Activated CD8-positive, alpha-beta memory T cell treated with anti-CD3 and anti-CD28 coated beads for 36 hours (primary cell): ENCODE results near the gene B4GALNT4. TPM values are rescaled to one million over a fixed set of nuclear protein-coding genes. Genes with fewer than 3 reads are reported as not detected.
"Not testable (repeated sequence)": the region's sequence is repeated elsewhere in the genome, so short reads cannot be mapped to it uniquely, and the experiment has no call there.

Experiments used
- CTCF ChIA-PET: fragments of 350-600 bp; sonication (Branson Sonifier 250); formaldehyde crosslinking; loops from one replicate; lab custom pipeline; 2021; ENCODE audit warnings: antibody characterized with exemption; lab: Charles Lee
- POLR2A ChIA-PET: fragments of 350-600 bp; sonication (Branson Sonifier 250); formaldehyde crosslinking; loops from one replicate; lab custom pipeline; 2021; ENCODE audit warnings: antibody characterized with exemption; lab: Charles Lee
- total RNA-seq, 2 experiments: library from RNA; stranded (reverse); gene quantifications; one replicate each; pipeline ENCODE4 v1.2.3, GENCODE V29; 2021

Gene B4GALNT4
- total RNA-seq, 2 experiments from 2014 or later: 0.38 to 0.42 TPM

- POLR2A ChIA-PET: no interaction called here
Observed at GRCh38 chr11:332651-333480, 36.4 kb upstream of the B4GALNT4 start.

DNA sequence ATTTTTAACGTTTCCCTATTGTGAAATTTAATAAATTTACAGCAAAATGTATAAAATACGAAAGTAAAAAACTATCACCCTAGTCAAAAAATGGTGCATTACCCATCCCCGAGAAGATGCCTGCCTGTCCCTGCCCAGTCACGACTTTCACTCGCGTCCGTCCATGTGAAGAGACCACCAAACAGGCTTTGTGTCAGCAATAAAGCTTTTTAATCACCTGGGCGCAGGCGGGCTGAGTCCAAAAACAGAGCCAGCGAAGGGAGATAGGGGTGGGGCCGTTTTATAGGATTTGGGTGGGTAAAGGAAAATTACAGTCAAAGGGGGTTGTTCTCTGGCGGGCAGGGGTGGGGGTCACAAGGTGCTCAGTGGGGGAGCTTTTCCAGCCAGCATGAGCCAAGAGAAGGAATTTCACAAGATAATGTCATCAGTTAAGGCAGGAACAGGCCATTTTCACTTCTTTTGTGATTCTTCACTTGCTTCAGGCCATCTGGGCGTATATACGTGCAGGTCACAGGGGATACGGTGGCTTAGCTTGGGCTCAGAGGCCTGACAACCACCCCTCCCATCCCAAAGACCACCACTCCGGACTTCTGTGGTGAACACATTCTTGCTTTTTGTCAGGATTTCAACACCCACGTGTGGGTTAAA, 35.6 kb upstream of the B4GALNT4 start:
- POLR2A ChIA-PET: not testable (repeated sequence)

More at GRCh38 chr11:332651-333480, 36.4 kb upstream of the B4GALNT4 start:
- CTCF ChIA-PET: interaction anchor here (1.0 kb wide), 1 partner anchor 116 kb away, joined by 3 read pairs; no protein-coding TSS in a partner anchor

DNA sequence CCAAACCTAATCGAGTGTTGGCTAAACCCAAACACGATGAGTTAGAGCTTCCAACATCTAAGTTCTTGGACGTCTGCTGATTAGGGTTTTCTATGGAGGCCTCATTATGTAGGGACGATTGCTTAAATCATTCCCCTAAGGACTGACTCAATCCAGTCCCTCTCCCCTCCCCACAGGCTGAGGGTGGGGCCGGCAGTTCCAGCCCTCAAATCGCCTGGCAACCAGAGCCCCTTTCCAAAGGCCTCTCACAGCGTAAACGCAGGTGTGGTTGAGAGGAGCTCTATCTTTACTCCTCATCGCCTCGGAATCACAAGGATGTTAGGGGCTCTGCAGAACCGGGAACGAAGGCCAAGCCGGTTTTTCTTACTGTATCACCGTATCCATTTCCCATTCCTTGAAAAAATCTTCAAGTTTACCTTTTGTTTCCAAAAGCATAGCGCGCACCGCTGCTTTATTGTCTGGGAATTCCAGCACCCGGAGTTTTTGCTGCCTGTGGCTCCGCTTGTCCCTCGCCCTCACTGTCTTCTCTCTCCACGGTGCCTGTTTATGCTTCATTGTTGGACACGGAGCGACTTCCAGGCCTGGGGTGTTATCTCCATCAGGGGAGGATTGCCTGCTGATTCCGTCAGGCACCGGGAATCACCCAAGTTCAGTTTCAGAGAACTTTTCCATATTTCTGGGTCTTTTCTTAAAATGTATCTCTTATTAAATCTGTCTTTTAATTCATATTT, 34.9 kb upstream of the B4GALNT4 start:
- CTCF ChIA-PET: no interaction called here
- POLR2A ChIA-PET: no interaction called here

More for the DNA sequence above, 35.6 kb upstream of the B4GALNT4 start:
- CTCF ChIA-PET: not testable (repeated sequence)

GRCh38 chr11:335779-336658, 33.3 kb upstream of the B4GALNT4 start:
- CTCF ChIA-PET: interaction anchor here (1.1 kb wide), 1 partner anchor 19 kb away, joined by 3 read pairs; no protein-coding TSS in a partner anchor

GRCh38 chr11:336659-337198, 32.6 kb upstream of the B4GALNT4 start:
- POLR2A ChIA-PET: no interaction called here
- CTCF ChIA-PET: interaction anchor here (1.1 kb wide), 1 partner anchor 18 kb away, joined by 3 read pairs; no protein-coding TSS in a partner anchor

More at GRCh38 chr11:335779-336658, 33.3 kb upstream of the B4GALNT4 start:
- POLR2A ChIA-PET: no interaction called here

GRCh38 chr11:337711-338110, 31.6 kb upstream of the B4GALNT4 start:
- CTCF ChIA-PET: no interaction called here
- POLR2A ChIA-PET: no interaction called here

DNA sequence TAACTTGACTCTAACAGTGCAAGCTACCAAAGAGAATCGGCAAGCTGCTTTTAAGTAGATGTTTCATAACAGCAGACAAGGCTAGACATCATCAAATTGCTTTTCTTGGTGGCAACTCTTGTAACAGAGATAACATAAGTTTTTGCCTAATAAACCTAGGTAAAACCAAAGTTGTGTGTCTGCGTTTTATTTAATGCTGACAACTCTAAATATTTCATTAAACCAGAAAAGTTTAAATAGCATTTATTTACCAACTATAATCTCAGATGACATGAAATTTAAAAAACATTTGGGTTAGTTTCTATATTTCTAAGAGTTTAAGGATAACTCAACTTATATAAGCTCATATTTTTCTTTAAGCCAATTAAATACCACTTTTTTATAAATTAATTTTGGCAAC, 29.3 kb upstream of the B4GALNT4 start:
- CTCF ChIA-PET: interaction anchor here (0.7 to 0.9 kb wide), 3 partner anchors 10 to 25 kb away, joined by 3 read pairs; no protein-coding TSS in a partner anchor
- POLR2A ChIA-PET: interaction anchor here (0.6 to 1.0 kb wide), 2 partner anchors 133 to 357 kb away, joined by 3 read pairs; partner anchors contain the start of gene BET1L

- ChIA-PET POLR2A (interaction anchor here (1.0 kb wide), 1 partner anchor 134 kb away, joined by 3 read pairs; the partner anchor contains the start of gene BET1L), CTCF (interaction anchor here (0.7 to 0.9 kb wide), 3 partner anchors 10 to 24 kb away, joined by 3 read pairs; no protein-coding TSS in a partner anchor)
Observed at GRCh38 chr11:340539-341512, 28.5 kb upstream of the B4GALNT4 start.

DNA sequence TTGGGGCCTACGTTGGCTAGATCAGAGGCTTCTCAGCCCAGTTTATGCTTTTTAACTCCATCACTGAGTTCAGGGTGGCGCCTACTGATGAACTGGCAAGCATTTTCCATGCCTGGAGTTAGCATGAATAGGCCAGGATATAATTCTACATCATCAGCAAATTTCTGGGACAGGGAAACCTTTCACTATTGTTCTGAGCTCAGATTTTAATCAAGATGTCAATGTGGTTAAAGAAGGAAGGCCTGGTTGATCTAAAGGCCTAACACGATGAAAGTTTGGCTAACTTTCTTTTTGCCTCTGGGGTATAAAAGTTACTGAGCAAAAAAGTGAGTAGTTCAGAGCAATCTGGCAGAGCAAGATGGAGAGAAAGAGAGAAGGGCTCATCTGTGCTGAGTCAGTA, 27.0 kb upstream of the B4GALNT4 start:
- POLR2A ChIA-PET: no interaction called here
- CTCF ChIA-PET: interaction anchor here (1.3 kb wide), 1 partner anchor 37 kb away, joined by 3 read pairs; no protein-coding TSS in a partner anchor

DNA sequence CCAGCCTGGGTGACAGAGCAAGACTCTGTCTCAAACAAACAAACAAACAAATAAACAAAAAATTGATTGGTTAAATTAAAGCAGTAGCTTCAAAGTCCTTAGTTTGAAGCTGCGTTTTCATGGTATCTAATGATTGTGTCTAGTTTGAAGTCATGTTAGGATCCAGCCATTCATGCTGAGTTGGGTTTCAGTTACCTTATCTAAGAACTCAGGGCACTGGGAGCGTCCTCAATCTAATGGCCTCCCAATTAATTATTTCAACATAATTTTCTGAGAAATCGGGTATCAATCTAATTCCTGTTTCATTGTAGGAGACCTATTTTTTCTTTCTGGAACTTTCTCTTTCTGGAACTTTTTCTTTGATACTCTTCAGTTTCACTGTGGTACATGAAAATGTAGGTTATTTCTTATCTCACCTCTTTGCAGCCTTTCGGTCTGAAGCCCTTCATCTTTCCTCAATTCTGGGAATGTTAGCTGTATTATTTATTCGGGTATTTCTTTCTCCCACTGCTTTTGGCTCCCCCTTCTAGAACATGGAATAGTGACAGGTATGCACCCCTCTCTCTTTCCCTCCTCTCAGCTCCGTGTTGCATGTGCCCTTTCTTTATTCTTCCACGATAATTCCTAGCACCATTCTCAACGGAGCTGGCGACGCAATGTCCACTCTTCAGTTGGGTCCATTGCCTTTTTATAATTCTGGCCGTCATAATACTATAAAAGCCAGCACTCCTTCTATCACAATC, 24.3 kb upstream of the B4GALNT4 start:
- ChIA-PET CTCF (interaction anchor here (0.6 to 1.4 kb wide), 3 partner anchors 10 to 97 kb away, joined by 3 read pairs; no protein-coding TSS in a partner anchor), POLR2A (no interaction called here)

GRCh38 chr11:346529-346928, 22.8 kb upstream of the B4GALNT4 start:
- ChIA-PET POLR2A (no interaction called here), CTCF (no interaction called here)

- POLR2A ChIA-PET: interaction anchor here (0.6 to 0.7 kb wide), 2 partner anchors 61 to 134 kb away, joined by 4 to 8 read pairs; no protein-coding TSS in a partner anchor
- CTCF ChIA-PET: not testable (repeated sequence)
Observed at GRCh38 chr11:349270-349954, 19.9 kb upstream of the B4GALNT4 start.

DNA sequence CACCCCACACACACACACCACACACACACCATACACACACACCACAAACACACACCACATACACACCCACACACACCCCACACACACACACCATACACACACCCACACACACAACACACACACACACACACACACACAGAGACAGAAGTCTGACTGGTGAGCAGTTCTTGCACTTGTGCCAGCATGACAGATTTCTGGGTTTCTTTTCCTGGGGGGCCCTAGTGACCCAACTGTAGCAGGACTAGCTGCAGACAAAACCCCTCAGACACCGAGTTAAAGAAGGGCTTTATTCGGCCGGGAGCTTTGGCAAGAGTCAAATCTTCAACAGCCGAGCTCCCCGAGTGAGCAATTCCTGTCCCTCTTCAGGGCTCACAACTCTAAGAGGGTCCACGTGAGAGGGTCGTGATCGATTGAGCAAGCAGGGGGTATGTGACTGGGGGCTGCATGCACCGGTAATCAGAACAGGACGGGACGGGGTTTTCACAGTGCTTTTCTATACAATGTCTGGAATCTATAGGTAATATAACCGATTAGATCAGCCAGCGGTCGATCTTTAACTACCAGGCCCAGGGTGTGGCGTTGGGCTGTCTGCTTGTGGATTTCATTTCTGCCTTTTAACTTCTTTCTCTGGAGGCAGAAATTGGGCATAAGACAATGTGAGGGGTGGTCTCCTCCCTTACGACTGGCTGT, 19.1 kb upstream of the B4GALNT4 start:
- CTCF ChIA-PET: interaction anchor here (1.2 kb wide), 1 partner anchor 10 kb away, joined by 3 read pairs; no protein-coding TSS in a partner anchor
- POLR2A ChIA-PET: not testable (repeated sequence)

- ChIA-PET CTCF (interaction anchor here (1.2 kb wide), 1 partner anchor 11 kb away, joined by 3 read pairs; no protein-coding TSS in a partner anchor), POLR2A (no interaction called here)
Observed at GRCh38 chr11:350723-351255, 18.5 kb upstream of the B4GALNT4 start.
